ENCODE data around the gene ADCY1. TPM values are rescaled to one million over a fixed set of nuclear protein-coding genes. Genes with fewer than 3 reads are reported as not detected.

Gene ADCY1
- total and polyA plus RNA-seq, 2 donors (not counting 3 experiments of a cell fraction or from before 2014, with no cell fraction given): 0.52 to 1.6 TPM

DNA sequence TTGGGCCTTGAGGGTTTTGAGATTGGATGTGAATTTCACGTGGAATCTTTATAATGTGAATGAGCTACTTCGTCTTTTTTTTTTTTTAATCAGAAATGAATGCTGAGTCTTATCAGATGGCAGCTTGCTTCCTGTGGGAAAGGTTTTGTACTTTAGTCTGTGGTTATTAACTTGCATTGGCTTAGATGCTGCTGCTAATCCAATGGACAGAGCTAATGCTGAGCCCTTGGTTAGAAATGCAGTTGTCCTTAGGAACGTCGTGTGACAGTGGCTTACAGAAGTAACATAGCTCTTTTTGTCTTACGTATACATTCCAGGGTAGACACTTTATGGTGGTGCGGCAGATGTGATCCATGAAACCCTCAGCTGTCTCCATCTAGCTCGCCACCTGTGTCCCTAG, 32.8 kb downstream of the ADCY1 start:
- no peaks in the 10 kb centered on the region for H3K4me1 ChIP-seq (ENCODE audit: control insufficient read depth, extremely low read depth, insufficient read depth, low read length)
- no peaks in the 10 kb centered on the region for H3K9me1 ChIP-seq (replicated peaks; ENCODE audit: control insufficient read depth, extremely low read depth, insufficient read depth, low read length)
- no peak overlapping the region for H3K27ac ChIP-seq (ENCODE audit: insufficient read depth, low read depth, low read length)
- H3K9me3 ChIP-seq (replicated peaks; ENCODE audit: control insufficient read depth, insufficient read depth, low read length): no peaks in the 10 kb centered on the region
- BruUV-seq (replicated peaks): no TSS peak
- no peak overlapping the region for H3K9ac ChIP-seq (replicated peaks; ENCODE audit: extremely low read depth, insufficient read depth, low read length)
- intact Hi-C loops (cut with micrococcal nuclease) (no loop called here), dilution Hi-C loops (cut with MboI; ENCODE audit: extremely low pct_ligation_motif_present, low sequenced_read_pairs) (no loop called here)
- H3K27me3 ChIP-seq (ENCODE audit: control insufficient read depth in 2 of 2, insufficient read depth in 2 of 2, low read length in 2 of 2): no peaks in the 10 kb centered on the region
- TF ChIP-seq POLR2A (IDR thresholded peaks at IDR 0.05; ENCODE audit: low read depth, low read length) (no peak), MAX (IDR thresholded peaks at IDR 0.05; ENCODE audit: insufficient read depth, insufficient read length) (no peak), GATA2 (IDR thresholded peaks at IDR 0.05; ENCODE audit: insufficient read depth, insufficient read length, low read depth, low read length) (no peak), POLR2AphosphoS5 (IDR thresholded peaks at IDR 0.05; ENCODE audit: insufficient read depth, low read depth, low read length) (no peak)
- DNase-seq (ENCODE audit: low read depth, low spot score): no peak
- H3K36me3 ChIP-seq (ENCODE audit: control insufficient read depth in 2 of 2, extremely low read depth in 1 of 2, insufficient read depth in 2 of 2, low read length in 2 of 2): no peaks in the 10 kb centered on the region
- ChIA-PET POLR2A (no interaction called here), CTCF (interaction anchor here (0.7 kb wide), 1 partner anchor 57 kb away, joined by 3 read pairs; no protein-coding TSS in a partner anchor)
- no peak overlapping the region for H3K4me2 ChIP-seq (ENCODE audit: insufficient read depth, low read length)
- FAIRE-seq: no peak
- no peaks in the 10 kb centered on the region for H4K20me1 ChIP-seq (replicated peaks; ENCODE audit: control insufficient read depth, extremely low read depth, insufficient read depth, low read length)
- H3K4me3 ChIP-seq (replicated peaks in 1 of 3; ENCODE audit: insufficient read depth in 1 of 3, low read depth in 1 of 3, low read length in 3 of 3): no peak overlapping the region
- H2AFZ ChIP-seq (ENCODE audit: low read depth, low read length): no peak overlapping the region
- H3K79me2 ChIP-seq (ENCODE audit: control insufficient read depth, insufficient read depth, low read length): no peaks in the 10 kb centered on the region

GRCh38 chr7:45609180-45609579, 35.0 kb downstream of the ADCY1 start:
- Histone ChIP-seq H3K27ac (ENCODE audit: insufficient read depth, low read depth, low read length) (no peak overlapping the region), H3K9me3 (replicated peaks; ENCODE audit: control insufficient read depth, insufficient read depth, low read length) (no peaks in the 10 kb centered on the region), H3K4me1 (ENCODE audit: control insufficient read depth, extremely low read depth, insufficient read depth, low read length) (no peaks in the 10 kb centered on the region), H3K4me3 (replicated peaks in 1 of 3; ENCODE audit: insufficient read depth in 1 of 3, low read depth in 1 of 3, low read length in 3 of 3) (no peak overlapping the region), H3K36me3 (ENCODE audit: control insufficient read depth in 2 of 2, extremely low read depth in 1 of 2, insufficient read depth in 2 of 2, low read length in 2 of 2) (no peaks in the 10 kb centered on the region), H4K20me1 (replicated peaks; ENCODE audit: control insufficient read depth, extremely low read depth, insufficient read depth, low read length) (no peaks in the 10 kb centered on the region), H3K9me1 (replicated peaks; ENCODE audit: control insufficient read depth, extremely low read depth, insufficient read depth, low read length) (no peaks in the 10 kb centered on the region), H2AFZ (ENCODE audit: low read depth, low read length) (no peak overlapping the region), H3K4me2 (ENCODE audit: insufficient read depth, low read length) (no peak overlapping the region), H3K79me2 (ENCODE audit: control insufficient read depth, insufficient read depth, low read length) (no peaks in the 10 kb centered on the region), H3K9ac (replicated peaks; ENCODE audit: extremely low read depth, insufficient read depth, low read length) (no peak overlapping the region), H3K27me3 (ENCODE audit: control insufficient read depth in 2 of 2, insufficient read depth in 2 of 2, low read length in 2 of 2) (no peaks in the 10 kb centered on the region)
- BruUV-seq (replicated peaks): no TSS peak
- TF ChIP-seq EZH2 (IDR thresholded peaks at IDR 0.05; ENCODE audit: borderline replicate concordance, low read depth, low read length, severe bottlenecking) (no peak), GATA2 (IDR thresholded peaks at IDR 0.05; ENCODE audit: insufficient read depth, insufficient read length, low read depth, low read length) (no peak), FOS (IDR thresholded peaks at IDR 0.05; ENCODE audit: borderline replicate concordance, insufficient read depth, low read length) (no peak), MAX (IDR thresholded peaks at IDR 0.05; ENCODE audit: insufficient read depth, insufficient read length) (no peak), POLR2AphosphoS5 (IDR thresholded peaks at IDR 0.05; ENCODE audit: insufficient read depth, low read depth, low read length) (no peak), MYC (IDR thresholded peaks at IDR 0.05; ENCODE audit: low read depth, low read length) (no peak), POLR2A (IDR thresholded peaks at IDR 0.05; ENCODE audit: low read depth, low read length) (no peak), JUN (IDR thresholded peaks at IDR 0.05; ENCODE audit: borderline replicate concordance, insufficient read depth, insufficient read length, low read depth) (no peak)
- TF ChIP-seq, protein P1, sequence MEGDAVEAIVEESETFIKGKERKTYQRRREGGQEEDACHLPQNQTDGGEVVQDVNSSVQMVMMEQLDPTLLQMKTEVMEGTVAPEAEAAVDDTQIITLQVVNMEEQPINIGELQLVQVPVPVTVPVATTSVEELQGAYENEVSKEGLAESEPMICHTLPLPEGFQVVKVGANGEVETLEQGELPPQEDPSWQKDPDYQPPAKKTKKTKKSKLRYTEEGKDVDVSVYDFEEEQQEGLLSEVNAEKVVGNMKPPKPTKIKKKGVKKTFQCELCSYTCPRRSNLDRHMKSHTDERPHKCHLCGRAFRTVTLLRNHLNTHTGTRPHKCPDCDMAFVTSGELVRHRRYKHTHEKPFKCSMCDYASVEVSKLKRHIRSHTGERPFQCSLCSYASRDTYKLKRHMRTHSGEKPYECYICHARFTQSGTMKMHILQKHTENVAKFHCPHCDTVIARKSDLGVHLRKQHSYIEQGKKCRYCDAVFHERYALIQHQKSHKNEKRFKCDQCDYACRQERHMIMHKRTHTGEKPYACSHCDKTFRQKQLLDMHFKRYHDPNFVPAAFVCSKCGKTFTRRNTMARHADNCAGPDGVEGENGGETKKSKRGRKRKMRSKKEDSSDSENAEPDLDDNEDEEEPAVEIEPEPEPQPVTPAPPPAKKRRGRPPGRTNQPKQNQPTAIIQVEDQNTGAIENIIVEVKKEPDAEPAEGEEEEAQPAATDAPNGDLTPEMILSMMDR (IDR thresholded peaks at IDR 0.05; ENCODE audit: extremely low read depth in 1 of 2, insufficient read depth in 1 of 2, low read depth in 1 of 2, low read length in 2 of 2): no peak
- POLR2A ChIA-PET: no interaction called here
- intact Hi-C loops (cut with micrococcal nuclease): no loop called here
- dilution Hi-C loops (cut with MboI; ENCODE audit: extremely low pct_ligation_motif_present, low sequenced_read_pairs): no loop called here
- no peak for DNase-seq (ENCODE audit: low read depth, low spot score)
- FAIRE-seq: no peak
- CTCF ChIA-PET: no interaction called here

All from endothelial cell of umbilical vein (primary cell).